ENCODE measurements around the gene COLQ.
"Not testable (repeated sequence)": the region's sequence is repeated elsewhere in the genome, so short reads cannot be mapped to it uniquely, and the experiment has no call there.

COLQ gene

GRCh38 chr3:15488002-15488401, 33.5 kb downstream of the COLQ start:
- DNase-seq = no peak

- no peak for DNase-seq
Observed at GRCh38 chr3:15486979-15487378, 34.5 kb downstream of the COLQ start.

DNA sequence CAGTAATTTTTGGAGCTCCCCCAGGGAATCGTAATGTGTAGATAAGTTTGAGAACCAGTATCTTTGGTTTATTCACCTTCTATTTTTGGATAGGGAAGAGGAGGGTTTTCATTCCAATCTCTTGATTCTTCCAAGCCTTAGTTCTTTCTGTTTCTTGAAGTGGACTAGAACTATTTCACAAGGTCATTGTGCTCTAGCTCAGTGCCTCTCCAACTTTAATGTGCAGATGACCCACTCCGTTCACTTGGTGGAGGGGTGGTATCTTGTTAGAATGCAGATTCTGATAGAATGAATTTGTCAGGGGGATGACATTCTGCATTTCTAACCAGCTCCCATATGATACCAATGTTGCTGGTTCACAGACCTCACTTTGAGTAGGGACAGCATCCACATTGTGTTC, 35.5 kb downstream of the COLQ start:
- no peak for DNase-seq

DNA sequence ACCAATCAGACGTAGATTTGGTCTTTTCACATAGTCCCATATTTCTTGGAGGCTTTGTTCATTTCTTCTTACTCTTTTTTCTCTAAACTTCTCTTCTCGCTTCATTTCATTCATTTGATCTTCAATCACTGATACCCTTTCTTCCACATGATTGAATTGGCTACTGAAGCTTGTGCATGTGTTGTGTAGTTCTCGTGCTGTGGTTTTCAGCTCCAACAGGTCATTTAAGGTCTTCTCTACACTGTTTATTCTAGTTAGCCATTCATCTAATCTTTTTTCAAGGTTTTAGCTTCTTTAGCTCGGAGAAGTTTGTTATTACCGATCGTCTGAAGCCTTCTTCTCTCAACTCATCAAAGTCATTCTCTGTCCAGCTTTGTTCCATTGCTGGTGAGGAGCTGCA, 37.0 kb downstream of the COLQ start:
- not testable (repeated sequence) for DNase-seq

DNA sequence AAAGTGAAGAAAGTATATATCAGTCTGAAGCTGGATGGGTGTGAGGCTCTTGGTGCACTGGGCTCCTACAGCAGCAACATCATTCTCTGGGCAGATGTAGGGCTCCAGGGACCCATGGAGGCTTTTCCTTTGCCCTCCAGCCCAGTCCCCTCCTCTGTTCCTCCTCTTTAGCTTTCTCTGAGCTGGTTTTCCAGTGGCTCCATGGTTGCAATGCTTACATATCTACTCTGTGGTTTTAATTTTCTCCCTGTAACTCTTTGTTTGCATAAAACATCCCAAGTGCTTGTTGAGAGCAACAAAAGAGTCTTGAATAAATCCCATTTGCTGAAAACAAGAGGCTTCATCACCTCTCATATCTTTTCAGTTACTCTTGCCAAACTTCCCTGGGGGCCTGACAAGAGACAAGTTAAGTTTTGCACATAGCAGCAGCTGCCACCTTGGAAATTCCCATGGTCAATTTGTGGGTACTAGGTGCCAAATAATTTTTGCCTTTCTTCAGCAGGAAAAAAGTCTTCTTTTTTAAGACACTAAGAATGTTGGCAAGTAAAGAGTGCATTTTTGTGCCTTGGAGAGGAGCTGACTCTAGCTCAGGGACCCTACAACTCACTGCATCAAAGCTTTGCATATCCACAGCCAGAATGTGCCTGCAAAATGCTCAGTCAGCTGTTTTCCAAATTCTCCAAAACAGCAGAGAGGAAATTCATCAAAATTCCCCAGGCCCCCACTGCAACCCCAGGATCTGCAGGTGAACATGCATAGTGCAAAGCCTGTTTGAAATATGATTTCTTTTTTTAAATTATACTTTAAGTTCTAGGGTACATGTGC, 41.9 kb downstream of the COLQ start:
- DNase-seq = no peak

GRCh38 chr3:15478640-15478979, 42.9 kb downstream of the COLQ start:
- DNase-seq = no peak

DNA sequence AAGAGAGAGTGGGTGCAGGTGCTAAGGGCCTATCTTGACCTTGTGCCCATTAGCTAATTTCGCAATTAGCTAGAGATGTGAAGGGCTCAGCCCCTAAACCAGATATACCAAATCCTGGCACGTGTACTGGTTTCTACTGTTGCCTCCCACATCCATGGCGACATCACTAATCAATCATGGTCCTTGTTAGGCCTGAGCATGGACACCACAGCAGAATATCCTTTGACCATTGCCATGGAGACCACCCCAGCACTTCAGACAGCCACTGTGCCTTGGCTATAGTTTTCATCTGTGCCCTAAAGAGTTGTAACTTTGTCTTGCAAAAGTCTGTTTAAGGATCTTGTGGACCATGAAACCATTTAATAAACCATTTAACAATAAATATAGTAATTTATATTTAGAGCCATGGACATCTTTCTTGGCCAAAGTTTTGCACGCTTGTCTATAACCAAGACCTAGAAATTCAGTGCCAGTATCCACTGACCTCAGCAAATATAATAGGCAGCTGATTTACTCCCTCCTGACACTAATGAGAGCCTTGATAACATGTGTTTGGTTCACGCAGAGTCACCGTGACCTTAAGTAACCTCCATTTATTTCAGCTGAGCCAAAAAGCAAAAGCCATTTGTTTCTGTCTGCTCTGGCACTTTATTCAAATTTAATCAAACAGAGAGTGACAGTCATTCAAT, 43.4 kb downstream of the COLQ start:
- no peak for DNase-seq

- DNase-seq = peak in 1 of 2 donors; percentile 35
Observed at GRCh38 chr3:15476378-15476777, 45.1 kb downstream of the COLQ start.

- DNase-seq = no peak
Observed at GRCh38 chr3:15475161-15475560, 46.3 kb downstream of the COLQ start.

GRCh38 chr3:15471861-15472260, 49.6 kb downstream of the COLQ start:
- no peak for DNase-seq

GRCh38 chr3:15470849-15471248, 50.7 kb downstream of the COLQ start:
- no peak for DNase-seq

GRCh38 chr3:15470261-15470660, 51.2 kb downstream of the COLQ start:
- DNase-seq = no peak

GRCh38 chr3:15467227-15468181, 54.0 kb downstream of the COLQ start:
- no peak for DNase-seq

DNA sequence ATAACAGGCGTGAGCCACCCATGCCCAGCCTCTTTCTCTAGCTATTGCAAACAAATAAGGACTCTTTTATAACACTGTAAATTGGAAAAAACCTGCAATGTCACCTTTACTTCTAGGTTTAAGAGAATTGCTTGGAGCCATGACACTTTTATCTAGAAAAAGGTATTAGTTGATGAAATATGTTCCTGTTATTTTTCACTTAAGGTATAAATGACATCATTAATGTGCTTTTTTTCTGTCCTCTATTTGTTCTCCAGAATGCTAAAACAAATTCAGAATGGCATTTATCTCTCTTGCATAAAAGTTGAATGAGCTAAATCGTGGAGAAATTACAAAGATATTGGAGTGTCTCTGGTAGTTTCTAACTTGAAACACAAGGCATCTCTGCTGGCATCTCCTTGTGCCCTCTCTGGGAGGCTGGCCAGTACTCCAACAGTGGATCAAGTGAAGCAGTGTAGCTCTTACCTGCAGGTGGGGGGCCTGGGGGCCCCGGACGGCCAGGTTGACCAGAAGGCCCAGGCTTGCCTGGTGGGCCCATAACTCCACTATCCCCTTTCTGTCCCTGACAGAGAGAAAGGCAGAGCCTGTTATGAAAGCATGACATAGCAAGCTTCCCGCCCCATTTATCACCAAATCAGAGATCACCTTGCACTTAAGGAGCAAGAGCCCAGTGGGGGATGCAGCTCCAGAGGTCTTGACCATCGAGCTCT, 55.5 kb downstream of the COLQ start:
- DNase-seq = no peak

- DNase-seq = no peak
Observed at GRCh38 chr3:15462451-15462850, 59.1 kb downstream of the COLQ start.

GRCh38 chr3:15460891-15461531, 60.5 kb downstream of the COLQ start:
- DNase-seq = no peak

DNA sequence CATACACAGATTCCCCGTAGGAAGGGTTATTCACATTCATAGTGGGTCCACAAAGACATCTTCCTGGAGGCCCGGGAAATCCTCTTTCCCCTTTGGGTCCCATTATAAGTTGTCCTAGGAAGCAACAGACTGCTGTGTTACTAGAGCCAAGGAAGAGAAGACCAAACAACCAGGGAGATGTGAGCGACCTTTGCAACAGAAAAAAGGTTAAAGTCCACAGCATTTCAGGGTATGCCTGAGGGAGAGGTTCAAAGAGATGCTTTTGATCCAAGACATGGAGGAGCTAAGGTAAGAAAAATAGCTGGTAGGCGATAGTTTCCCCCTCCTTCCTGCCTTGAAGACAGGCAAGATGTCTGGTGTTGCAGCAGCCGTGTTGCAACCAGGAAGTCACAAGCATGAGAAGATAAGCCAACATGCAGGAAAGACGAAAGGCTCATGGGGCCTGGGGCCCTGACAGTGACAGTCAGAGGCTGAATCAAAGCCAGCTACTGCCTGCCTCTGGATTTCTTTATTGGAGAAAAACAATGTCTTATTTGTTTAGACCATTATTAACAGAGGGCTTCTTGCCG, 63.2 kb downstream of the COLQ start:
- no peak for DNase-seq

GRCh38 chr3:15456915-15457314, 64.6 kb downstream of the COLQ start:
- DNase-seq = not testable (repeated sequence)

DNA sequence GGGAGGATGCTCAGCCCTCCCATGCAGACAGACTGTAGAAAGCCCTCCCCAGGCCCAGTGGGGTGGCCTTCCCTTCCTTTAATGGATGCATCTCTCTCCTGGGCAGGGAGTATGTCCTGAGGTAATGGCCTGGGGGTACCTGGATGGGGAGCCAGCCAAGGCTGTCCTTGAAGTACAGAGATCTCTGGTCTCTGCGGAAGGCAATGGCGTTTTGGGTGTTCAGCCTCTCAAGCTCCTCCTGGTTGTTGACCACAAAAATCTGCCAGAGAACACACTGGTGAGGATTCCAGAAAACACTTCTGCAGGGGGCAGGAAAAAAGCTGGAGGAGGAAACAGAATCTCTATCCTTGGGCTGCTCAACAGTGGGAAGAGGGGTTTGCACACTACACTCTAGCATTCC, 65.2 kb downstream of the COLQ start:
- no peak for DNase-seq

DNA sequence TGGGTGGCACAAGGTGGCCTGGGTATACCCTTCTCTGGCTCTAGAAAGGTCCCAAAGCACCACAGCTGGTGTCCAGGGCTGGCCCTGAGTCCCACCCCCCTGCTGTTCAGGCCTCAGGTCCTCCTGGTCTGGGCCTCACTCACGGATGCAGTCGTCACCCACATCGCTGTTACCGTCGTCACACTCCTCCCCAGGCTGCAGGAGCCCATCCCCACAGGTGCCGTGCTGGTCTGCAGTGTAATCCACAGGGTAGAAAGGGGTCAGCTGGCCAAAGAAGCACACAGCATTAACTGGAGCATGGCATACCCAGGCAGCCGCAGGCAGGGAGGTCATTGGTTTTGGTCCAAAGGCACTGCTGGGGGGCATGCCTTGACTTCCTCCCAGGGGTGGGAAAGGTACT, 65.8 kb downstream of the COLQ start:
- no peak for DNase-seq

GRCh38 chr3:15454965-15455364, 66.5 kb downstream of the COLQ start:
- DNase-seq = no peak
